HG02840 (cell line): Measurements from ENCODE around the gene HCRT.

Experiments
- ATAC-seq: cut with Tn5 transposase; IDR thresholded peaks from one replicate; pipeline ENCODE4 v1.9.1; 2021; ENCODE audit warnings: mild to moderate bottlenecking, moderate library complexity, moderate number of reproducible peaks; ENCODE audit not compliant: unreplicated experiment, low FRiP score

The HCRT gene

GRCh38 chr17:42180922-42181850 lies 4.1 kb downstream of the HCRT start, which contains the start of gene KCNH4:
Gene KCNH4 (minus strand): TSS chr17:42181142. CDS start chr17:42180945, 197 bp downstream.
- no peak for ATAC-seq

- no peak for ATAC-seq
These were observed 4.8 kb downstream of the HCRT start for GRCh38 chr17:42180411-42180921.

GRCh38 chr17:42179911-42180410 lies 5.3 kb downstream of the HCRT start:
- no peak for ATAC-seq

GRCh38 chr17:42179335-42179734 lies 5.9 kb downstream of the HCRT start:
- no peak for ATAC-seq

GRCh38 chr17:42178817-42179216 lies 6.4 kb downstream of the HCRT start:
- no peak for ATAC-seq

GRCh38 chr17:42177684-42178083 lies 7.6 kb downstream of the HCRT start:
- no peak for ATAC-seq

- no peak for ATAC-seq
These were observed 11.0 kb downstream of the HCRT start for GRCh38 chr17:42174126-42174783.

- no peak for ATAC-seq
These were observed 13.4 kb downstream of the HCRT start for GRCh38 chr17:42171831-42172230.

GRCh38 chr17:42169351-42169750 lies 15.9 kb downstream of the HCRT start:
- no peak for ATAC-seq

GRCh38 chr17:42167807-42168206 lies 17.4 kb downstream of the HCRT start:
- ATAC-seq, result no peak

GRCh38 chr17:42166196-42166763 lies 19.0 kb downstream of the HCRT start:
- ATAC-seq, result no peak

- ATAC-seq, result no peak
These were observed 19.5 kb downstream of the HCRT start for GRCh38 chr17:42165751-42166150.

- ATAC-seq, result no peak
These were observed 21.4 kb downstream of the HCRT start for GRCh38 chr17:42163696-42164407.

GRCh38 chr17:42163113-42163512 lies 22.1 kb downstream of the HCRT start:
- no peak for ATAC-seq

- ATAC-seq, result no peak
These were observed 24.7 kb downstream of the HCRT start for GRCh38 chr17:42160531-42160910.

GRCh38 chr17:42159796-42160530 lies 25.3 kb downstream of the HCRT start:
- ATAC-seq, result no peak

- no peak for ATAC-seq
These were observed 29.6 kb downstream of the HCRT start for GRCh38 chr17:42155614-42156045.

GRCh38 chr17:42153919-42154742 lies 31.1 kb downstream of the HCRT start:
- no peak for ATAC-seq
